ENCODE measurements around the gene LMOD3.

LMOD3 gene
- long read RNA-seq = 0 reads

DNA sequence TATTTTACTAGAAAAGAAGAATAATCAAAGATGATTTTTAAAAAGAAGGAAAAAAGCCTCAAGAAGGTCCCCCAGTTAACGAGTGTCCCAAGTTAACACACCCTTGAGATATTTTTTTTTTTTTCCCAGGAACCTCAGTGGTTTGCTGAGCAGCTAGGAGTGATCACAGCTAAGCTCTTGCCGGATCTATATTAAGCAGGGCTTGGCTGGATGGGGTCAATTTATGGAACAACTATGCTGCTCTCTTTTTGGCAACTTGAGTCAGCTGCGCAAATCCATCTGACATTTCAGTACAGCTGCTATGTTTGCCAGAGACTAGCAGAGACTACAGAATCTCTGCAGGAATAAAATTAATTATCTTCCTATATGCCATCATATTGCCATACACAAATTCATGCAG is at the start of gene LMOD3:
LMOD3 (minus strand) TSS at position 193 of the 400 bp plus-strand sequence. CDS start 209 bp downstream, outside the sequence.
- Histone ChIP-seq H3K27me3 (ENCODE audit: insufficient read depth, poor library complexity, severe bottlenecking) (no peaks in the 10 kb centered on the region), H3K4me3 (replicated peaks; ENCODE audit: insufficient read depth, low read length) (no peak within 1 kb of the TSS), H3K27ac (replicated peaks) (no peak within 1 kb of the TSS)
- TF ChIP-seq SPI1 (IDR thresholded peaks at IDR 0.05; ENCODE audit: borderline replicate concordance, low read depth) (no peak), GABPA (IDR thresholded peaks at IDR 0.05; ENCODE audit: low read depth) (no peak), POLR2AphosphoS5 (IDR thresholded peaks at IDR 0.05; ENCODE audit: low read depth) (no peak)
- TF ChIP-seq, protein P1, sequence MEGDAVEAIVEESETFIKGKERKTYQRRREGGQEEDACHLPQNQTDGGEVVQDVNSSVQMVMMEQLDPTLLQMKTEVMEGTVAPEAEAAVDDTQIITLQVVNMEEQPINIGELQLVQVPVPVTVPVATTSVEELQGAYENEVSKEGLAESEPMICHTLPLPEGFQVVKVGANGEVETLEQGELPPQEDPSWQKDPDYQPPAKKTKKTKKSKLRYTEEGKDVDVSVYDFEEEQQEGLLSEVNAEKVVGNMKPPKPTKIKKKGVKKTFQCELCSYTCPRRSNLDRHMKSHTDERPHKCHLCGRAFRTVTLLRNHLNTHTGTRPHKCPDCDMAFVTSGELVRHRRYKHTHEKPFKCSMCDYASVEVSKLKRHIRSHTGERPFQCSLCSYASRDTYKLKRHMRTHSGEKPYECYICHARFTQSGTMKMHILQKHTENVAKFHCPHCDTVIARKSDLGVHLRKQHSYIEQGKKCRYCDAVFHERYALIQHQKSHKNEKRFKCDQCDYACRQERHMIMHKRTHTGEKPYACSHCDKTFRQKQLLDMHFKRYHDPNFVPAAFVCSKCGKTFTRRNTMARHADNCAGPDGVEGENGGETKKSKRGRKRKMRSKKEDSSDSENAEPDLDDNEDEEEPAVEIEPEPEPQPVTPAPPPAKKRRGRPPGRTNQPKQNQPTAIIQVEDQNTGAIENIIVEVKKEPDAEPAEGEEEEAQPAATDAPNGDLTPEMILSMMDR (IDR thresholded peaks at IDR 0.05; ENCODE audit: insufficient read depth, low read length) = no peak
- TF ChIP-seq, protein P2, sequence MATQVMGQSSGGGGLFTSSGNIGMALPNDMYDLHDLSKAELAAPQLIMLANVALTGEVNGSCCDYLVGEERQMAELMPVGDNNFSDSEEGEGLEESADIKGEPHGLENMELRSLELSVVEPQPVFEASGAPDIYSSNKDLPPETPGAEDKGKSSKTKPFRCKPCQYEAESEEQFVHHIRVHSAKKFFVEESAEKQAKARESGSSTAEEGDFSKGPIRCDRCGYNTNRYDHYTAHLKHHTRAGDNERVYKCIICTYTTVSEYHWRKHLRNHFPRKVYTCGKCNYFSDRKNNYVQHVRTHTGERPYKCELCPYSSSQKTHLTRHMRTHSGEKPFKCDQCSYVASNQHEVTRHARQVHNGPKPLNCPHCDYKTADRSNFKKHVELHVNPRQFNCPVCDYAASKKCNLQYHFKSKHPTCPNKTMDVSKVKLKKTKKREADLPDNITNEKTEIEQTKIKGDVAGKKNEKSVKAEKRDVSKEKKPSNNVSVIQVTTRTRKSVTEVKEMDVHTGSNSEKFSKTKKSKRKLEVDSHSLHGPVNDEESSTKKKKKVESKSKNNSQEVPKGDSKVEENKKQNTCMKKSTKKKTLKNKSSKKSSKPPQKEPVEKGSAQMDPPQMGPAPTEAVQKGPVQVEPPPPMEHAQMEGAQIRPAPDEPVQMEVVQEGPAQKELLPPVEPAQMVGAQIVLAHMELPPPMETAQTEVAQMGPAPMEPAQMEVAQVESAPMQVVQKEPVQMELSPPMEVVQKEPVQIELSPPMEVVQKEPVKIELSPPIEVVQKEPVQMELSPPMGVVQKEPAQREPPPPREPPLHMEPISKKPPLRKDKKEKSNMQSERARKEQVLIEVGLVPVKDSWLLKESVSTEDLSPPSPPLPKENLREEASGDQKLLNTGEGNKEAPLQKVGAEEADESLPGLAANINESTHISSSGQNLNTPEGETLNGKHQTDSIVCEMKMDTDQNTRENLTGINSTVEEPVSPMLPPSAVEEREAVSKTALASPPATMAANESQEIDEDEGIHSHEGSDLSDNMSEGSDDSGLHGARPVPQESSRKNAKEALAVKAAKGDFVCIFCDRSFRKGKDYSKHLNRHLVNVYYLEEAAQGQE (IDR thresholded peaks at IDR 0.05; ENCODE audit: insufficient replicate concordance, low read depth) = no peak
- DNase-seq (ENCODE audit: low read depth in 1 of 2, low spot score in 1 of 2) = no peak

DNA sequence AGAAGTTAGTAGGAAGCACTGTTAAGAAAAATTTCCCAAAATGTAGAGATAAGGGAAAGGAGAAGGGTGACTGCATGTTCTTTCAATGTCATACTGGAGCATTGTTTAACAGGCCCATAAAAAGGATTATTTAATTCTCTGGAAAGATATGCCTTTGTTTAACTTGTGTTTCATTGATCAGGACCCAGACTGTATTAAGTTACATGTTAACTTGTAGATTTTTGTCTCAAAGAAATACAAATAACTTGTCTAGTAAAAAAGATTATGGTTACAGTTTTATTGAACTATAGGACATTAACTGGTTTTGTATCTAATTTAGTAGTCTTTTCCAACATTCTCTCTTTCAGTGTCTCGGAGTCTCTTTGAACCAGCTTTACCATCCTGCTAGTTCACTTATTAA is 49.7 kb upstream of the LMOD3 start:
- Histone ChIP-seq H3K27me3 (ENCODE audit: insufficient read depth, poor library complexity, severe bottlenecking) (no peaks in the 10 kb centered on the region), H3K4me3 (replicated peaks; ENCODE audit: insufficient read depth, low read length) (no peak overlapping the region), H3K27ac (replicated peaks) (no peak overlapping the region)
- TF ChIP-seq SPI1 (IDR thresholded peaks at IDR 0.05; ENCODE audit: borderline replicate concordance, low read depth) = no peak
- TF ChIP-seq, protein P1 (IDR thresholded peaks at IDR 0.05; ENCODE audit: insufficient read depth, low read length) = no peak
- no peak for TF ChIP-seq GABPA (IDR thresholded peaks at IDR 0.05; ENCODE audit: low read depth)
- DNase-seq (ENCODE audit: low read depth in 1 of 2, low spot score in 1 of 2) = no peak

DNA sequence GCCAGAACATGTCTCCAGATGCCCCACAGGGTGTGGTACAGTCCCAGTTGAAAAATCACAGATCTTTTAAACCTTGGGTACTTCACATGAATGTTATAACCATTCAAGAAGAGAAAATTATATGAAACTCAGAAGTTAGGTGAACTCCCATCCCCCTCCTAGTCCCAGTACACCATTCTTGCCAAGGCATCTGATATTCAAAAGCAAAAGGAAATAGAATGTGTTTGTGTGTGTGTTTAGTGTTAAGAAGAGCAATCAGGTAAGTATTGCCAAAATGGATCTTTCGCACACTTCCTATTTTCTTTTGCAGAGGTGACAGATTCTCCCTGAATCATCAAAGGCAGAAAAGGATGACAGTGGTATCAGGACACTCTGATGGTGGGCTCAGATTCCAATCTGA is 44.1 kb upstream of the LMOD3 start:
- TF ChIP-seq GABPA (IDR thresholded peaks at IDR 0.05; ENCODE audit: low read depth) (no peak), SPI1 (IDR thresholded peaks at IDR 0.05; ENCODE audit: borderline replicate concordance, low read depth) (no peak), POLR2AphosphoS5 (IDR thresholded peaks at IDR 0.05; ENCODE audit: low read depth) (no peak)
- TF ChIP-seq, protein P2 (IDR thresholded peaks at IDR 0.05; ENCODE audit: insufficient replicate concordance, low read depth) = no peak
- TF ChIP-seq, protein P1 (IDR thresholded peaks at IDR 0.05; ENCODE audit: insufficient read depth, low read length) = no peak
- Histone ChIP-seq H3K4me3 (replicated peaks; ENCODE audit: insufficient read depth, low read length) (no peak overlapping the region), H3K27ac (replicated peaks) (no peak overlapping the region), H3K27me3 (ENCODE audit: insufficient read depth, poor library complexity, severe bottlenecking) (no peaks in the 10 kb centered on the region)
- DNase-seq (ENCODE audit: low read depth in 1 of 2, low spot score in 1 of 2) = no peak

DNA sequence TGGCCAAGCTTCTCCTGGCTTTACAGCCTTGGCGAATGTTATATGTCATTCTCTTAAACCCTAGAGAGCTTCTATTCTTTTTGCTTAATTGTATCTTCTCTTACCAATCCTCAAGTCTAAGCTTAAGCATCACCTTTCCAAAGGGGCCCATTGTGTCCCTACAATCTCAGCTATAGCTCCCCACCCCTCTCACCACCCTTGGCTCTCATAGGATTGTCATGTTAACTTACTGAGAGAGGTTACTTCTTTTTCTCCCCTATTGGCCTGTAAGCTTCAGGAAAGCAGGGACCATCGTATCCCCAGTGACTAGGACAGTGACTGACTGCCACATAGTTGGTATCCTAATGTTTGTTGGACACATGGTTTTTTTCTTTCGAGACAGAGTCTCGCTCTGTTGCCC is 43.3 kb upstream of the LMOD3 start:
- DNase-seq (ENCODE audit: low read depth in 1 of 2, low spot score in 1 of 2) = no peak
- Histone ChIP-seq H3K4me3 (replicated peaks; ENCODE audit: insufficient read depth, low read length) (no peak overlapping the region), H3K27ac (replicated peaks) (no peak overlapping the region), H3K27me3 (ENCODE audit: insufficient read depth, poor library complexity, severe bottlenecking) (no peaks in the 10 kb centered on the region)
- TF ChIP-seq SPI1 (IDR thresholded peaks at IDR 0.05; ENCODE audit: borderline replicate concordance, low read depth) = no peak
- no peak for TF ChIP-seq GABPA (IDR thresholded peaks at IDR 0.05; ENCODE audit: low read depth)
- TF ChIP-seq, protein P2 (IDR thresholded peaks at IDR 0.05; ENCODE audit: insufficient replicate concordance, low read depth) = no peak
- TF ChIP-seq POLR2AphosphoS5 (IDR thresholded peaks at IDR 0.05; ENCODE audit: low read depth) = no peak
- TF ChIP-seq, protein P1 (IDR thresholded peaks at IDR 0.05; ENCODE audit: insufficient read depth, low read length) = no peak
